HG03064 (cell line): Measurements from ENCODE around the gene ALOX5.
"Not testable (repeated sequence)": the region's sequence is repeated elsewhere in the genome, so short reads cannot be mapped to it uniquely, and the experiment has no call there.

Experiments
- ATAC-seq: cut with Tn5 transposase; IDR thresholded peaks from one replicate; pipeline ENCODE4 v1.9.1; 2021; ENCODE audit warnings: low read depth; ENCODE audit not compliant: unreplicated experiment

The ALOX5 gene

DNA sequence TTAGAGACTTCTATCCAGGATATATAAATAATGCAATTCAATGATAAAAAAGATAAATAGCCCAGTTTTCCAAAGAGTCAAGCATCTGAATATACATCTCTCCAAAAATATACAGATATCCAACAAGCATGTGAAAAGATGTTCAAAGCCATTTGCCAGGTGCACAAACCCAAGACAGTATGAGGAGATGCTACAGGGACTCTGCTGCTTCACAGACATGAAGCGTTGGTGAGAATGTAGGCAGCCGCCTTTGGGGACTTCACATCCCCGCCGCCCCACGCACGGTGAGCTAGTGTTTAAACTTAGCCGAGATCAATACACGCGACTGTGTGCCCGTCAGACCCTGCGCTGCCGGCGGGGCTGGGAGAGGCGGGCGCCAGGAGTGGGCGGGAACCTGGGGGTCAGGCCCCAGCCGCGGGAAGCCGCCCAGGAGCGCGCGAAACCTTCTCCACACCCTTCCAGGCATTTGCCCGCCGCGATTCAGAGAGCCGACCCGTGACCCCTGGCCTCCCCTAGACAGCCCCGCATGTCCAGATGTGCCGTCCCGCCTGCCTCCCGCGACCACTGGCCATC, 927 bp upstream of the ALOX5 start:
- ATAC-seq, result peak; percentile 39

DNA sequence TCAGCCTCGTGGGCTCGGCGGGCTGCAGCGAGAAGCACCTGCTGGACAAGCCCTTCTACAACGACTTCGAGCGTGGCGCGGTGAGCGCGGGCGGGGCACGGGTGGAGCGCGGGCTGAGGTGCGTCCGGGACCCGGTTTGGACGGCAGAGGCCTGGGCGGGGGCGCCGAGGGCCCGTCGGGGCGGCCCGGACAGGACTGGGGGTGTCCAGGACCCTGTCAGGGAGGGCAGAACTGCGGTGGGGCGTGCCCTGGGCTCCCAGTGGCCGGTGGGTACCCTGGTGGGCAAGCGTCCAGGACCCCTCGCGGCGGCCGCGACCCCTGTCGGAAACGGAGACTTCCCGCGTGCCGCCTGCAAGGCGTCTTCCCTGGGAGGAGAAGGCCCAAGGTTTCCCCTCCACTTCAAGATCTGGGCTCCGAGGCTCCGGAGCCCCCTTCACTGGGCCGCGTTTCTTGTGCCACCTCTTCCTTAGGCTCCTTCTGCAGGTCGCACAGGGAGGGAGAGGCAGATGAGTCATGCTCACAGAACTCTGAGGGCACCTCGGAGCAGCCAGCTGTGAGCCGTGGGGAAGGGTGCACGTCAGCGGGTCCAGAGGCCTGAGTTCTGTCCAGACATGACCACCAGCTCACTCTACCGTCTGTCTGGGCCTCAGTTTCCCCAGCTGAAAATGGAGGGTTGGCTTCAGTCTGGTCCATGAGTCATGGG, 485 bp downstream of the ALOX5 start:
- ATAC-seq, result peak; percentile 20

DNA sequence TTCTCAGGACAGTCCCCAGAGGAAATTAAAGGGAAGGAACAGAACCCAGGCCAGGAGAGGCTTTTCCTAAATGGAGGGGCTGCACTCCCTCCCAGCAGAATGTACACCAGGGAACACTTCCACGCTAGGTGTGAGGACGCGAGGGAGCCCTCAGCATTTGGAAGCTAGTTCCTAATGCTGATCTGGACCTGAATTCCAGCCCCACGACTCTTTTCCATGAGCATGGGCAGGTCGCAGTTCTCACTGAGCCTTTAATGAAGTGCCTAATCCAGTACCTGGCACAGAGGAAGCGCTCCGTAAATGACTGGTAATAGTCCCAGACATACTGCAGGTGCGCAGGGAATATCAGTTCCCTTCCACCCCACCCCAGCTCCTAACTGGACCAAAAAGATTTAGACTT, 1.1 kb downstream of the ALOX5 start:
- no peak for ATAC-seq

DNA sequence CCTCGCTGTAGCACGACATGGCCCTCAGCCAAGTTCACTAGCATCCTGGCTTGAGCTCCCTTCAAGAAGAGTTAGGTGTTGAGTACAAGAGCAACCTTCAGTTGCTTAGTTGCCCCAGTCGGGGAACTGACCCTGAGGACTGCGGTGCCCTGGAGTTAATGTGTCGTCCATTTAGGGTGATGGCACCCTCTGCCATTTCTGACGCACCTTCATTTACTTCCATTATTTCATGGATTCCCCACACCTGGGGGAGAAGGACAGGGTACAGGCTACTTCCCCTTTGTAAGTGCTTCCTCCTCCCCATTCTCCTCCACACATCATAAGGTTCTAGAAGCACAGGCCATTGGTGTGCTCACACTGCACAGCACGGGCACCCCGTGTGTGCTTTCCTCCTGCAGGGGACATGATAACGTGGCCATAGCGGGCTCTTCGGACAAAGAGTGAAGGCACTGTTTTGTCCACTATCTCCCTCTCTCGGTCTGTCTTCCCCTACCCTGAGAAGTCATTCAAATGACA, 1.8 kb downstream of the ALOX5 start:
- ATAC-seq, result no peak

DNA sequence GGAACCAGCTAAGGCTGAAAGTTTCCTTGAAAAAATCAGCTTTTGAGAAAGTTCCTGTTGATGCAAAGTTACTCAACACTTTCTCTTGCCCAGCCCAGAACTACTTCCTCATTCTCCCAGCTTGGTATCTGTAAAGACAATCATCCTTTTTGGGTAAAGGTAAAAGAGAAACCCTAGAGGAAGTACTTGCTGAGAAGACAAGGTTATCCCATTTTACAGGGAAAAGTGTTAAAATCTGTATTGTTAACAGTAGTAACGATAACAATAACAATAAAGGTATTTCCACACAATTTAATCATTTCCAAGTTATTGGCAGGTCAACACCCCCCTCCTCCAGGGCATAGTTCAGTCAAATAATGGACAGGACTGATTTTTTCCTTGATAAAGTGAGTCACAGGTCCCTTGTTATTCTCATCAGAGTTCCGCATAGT, 2.4 kb downstream of the ALOX5 start:
- ATAC-seq, result no peak

DNA sequence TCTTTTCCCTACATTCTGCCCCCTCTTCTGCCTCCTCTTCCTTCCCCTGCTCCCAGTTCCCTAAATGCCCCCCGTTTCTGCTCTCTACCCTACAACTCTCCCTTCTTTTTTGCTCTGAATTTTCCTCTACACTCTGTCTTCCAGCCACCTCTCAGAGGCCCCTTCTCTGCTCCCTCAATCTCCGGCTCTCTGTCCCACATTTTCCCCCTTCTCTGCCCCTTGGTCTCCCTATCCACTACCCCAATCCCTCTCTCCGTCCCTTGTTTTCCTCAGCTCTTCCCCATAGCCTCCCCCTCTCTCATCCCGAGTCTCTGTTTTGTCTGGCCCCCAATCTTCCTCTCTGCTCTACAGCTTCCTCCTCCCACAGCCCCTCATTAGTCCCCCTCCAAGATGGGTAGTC, 3.3 kb downstream of the ALOX5 start:
- no peak for ATAC-seq

DNA sequence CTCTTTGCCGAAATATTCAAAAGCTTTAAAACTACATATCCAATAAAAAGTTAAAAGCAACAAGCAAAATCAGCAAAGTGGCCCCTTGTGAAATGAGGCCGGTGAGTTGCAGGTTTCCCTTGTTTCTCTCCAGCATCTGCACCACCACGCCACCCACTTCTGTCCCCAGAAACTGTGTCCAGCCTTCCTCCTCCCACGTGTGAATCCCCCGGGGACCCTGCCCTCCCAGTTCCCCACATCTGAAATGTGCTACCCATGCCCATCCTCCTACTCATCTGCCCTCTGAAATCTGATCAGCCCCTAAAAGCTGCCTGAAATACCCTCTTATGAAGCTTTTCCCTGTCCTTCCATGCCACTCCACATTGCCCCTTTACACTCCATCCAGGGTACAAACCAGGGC, 3.8 kb downstream of the ALOX5 start:
- ATAC-seq, result no peak

DNA sequence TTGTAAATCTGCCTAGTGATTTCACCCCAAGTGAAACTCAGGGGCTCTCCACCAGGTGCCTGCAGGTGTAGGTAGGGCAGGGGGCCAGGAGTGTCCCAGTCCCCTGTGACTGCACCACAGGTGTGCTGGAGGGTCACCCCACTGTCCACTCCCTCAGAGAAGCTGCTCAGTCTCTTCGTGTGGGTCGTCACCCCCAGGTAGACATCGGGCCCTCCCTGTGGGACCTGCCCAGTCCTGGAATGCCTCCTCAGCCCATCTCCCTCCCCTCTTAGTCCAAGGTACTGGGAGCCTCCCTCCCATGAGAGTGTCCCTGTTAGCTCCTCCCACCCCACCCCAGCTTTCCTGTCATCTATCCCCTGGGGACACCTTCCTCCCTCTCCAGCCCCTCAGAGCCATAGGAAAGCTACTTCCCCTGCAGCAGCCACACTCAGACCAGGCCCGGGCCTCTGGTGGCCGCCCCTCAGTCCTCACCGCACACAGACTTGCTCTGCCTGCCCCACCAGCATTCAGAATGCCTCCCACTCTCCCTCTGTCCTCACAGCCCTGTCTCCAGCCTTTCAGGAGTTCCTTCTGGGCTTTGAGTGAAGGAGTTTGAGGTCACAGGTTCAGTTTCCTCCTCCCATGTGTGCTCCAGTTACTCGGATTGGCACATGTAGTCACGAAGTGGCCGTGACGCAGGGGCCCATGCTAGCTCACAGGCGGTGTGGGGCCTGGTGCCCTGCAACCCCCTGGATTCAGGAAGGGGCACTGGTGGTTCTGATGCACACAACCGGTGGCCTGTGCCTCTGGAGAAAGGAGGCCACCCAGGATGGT, 5.1 kb downstream of the ALOX5 start:
- no peak for ATAC-seq

DNA sequence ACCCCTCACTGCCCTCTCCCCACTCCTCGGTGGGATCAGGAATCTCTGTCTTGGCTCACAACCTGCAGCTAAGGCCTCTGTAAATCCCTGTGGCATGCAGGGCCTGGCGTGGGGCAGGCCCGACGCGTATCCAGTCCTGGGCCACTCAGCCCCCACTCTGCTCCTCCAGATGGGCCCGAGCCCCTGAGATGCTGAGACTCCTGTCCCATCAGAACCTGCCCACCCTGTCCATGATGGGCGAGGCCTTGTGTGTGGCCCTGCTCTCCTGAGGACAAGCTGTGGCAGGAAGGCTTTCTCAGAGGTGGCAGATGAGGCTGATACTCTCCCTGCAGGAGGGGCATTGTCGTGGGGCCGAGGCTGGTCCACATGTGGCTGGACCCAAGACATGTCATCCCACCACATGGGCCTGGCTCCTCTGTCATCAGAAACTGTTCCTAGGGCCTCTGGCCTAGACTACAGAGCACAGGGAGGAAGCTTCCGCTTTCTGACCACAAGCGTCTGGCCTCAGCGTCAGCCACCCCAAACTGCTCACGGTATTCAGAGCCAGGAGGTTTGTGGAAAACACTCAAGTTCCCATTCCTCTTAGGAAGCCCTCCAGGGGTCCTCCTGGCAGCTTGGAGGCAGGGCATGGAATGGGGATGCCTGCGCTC, 6.0 kb downstream of the ALOX5 start:
- ATAC-seq, result no peak

DNA sequence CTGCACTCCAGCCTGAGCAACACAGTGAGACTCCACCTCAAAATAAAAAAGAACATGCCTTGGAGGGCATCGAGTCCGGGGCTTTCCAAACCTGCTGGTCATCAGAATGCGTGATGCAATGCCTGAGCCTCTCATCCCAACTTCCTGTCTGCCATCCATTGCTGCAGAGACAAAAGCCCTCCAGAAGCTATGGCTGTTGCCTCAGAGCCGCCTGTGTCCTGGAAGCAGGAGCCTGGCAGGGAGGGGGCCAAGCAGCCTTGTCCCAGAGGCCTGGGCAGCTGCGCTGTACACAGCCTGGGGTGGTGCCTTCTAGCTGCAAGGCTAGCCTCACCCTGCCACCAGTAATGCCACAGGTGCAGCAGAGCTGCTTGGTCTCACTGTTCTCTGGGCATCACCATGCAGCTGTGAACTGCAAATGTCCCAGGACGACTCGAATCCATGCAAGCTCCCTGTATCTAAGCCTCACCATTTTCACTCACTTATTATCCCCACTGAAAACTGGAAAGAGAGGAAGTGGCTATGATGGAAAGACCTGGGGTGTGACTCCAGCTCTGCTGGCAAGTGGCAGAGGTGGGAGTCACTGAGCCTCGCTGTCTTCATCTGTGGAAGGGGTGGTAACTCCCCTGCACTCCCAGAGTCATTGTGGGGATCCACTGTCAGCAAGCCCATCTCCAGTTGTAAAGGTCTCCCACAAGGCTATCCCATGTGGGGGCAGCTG, 7.0 kb downstream of the ALOX5 start:
- no peak for ATAC-seq

DNA sequence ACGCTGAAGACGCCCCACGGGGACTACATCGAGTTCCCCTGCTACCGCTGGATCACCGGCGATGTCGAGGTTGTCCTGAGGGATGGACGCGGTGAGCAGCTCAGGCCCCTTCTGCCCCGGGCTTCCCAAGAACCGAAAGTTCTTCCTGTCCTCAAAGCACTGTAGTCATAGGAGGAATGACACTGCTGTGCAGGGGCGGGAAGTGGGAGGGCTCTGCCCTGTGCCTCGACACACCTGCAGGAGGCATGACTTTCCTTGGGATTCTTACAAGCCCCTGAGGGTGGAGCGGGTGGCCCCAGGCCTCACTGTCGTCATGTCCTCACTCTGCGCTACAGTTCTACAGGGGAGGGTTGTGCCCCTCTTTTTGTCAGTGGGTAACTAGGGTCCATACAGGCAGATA, 8.6 kb downstream of the ALOX5 start:
- no peak for ATAC-seq

DNA sequence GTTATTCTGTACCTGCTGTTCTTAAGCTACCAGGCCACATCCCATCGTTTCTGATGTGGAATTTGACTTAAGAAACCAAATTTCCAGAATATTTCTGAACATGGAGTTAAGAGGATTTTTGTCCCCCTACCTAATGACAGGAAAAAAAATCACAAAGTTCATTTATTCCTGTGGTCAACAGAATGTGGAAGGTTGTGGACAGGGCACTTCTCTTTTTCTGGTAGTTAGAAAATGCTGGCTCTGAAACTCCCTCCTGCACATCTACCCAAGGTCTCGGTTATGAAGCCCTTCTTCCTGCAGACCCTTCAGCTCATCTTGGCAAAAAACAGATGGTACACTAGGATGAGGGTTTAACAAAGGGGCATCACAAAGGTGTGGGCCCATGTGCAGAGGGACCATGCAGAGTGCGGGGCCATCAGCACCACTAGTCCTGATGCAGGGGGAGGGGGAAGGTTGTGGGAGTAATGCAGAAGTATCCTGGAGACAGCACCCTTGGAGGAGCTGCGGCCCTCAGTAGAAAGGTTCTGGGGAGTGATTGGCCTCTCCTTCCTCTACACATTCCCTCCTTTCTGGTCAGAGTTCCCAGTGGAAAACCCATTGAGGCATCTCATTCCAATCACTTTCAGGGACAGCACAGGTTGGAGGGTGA, 9.8 kb downstream of the ALOX5 start:
- ATAC-seq, result no peak

DNA sequence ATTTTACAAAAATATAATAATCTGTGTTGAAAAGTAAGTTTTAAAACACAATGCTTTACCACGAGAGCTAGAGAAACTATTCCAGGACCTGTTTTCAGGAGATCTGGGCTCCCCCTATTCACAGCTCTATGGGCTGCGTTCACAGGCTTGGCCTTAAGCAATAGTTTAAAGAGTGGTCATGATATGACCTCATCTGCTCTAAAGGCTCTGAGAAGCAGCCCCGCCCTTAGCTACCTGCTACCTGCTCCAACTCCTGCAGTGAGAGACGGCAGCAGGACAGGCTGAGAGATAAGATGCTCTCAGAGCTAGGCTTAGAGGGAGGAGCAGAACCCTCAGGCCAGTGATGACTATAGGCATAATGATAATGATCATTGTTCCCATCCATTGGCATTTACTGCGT, 12.6 kb downstream of the ALOX5 start:
- ATAC-seq, result no peak

DNA sequence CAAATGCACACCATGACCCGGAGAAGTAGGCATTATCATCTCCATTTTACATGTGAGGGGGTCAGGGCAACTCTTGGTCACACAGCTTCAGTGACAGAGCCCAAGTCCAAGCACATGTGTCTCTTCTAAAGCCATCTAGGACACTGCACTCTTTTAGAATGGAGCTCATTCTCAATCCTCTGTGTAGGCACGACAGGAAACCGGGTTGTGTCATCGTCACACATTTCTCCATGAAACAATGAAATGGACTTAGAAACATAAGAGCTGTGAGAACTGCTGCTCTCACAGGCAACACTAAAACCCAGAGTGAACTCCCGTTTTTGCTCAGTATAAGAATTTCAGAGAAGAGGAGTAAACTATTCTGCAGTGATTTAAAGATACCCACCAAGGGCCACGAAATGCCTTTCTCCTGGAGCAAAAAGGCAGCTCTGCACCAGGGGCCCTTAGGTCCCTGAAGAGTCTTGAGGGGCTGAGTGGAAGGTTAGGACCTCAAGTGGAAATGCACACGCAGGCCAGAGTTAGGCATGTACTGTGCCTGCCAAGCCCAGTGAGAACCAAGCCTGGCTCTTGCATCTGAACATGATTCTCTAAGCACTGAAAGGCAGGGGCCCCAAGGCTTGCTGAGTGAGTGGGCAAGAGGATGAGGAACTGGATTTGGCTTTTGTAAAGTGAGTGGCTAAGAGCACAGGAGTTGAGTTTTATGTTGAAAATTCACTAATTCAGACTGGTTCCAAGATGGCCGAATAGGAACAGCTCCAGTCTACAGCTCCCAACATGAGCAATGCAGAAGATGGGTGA, 13.3 kb downstream of the ALOX5 start:
- ATAC-seq, result no peak

DNA sequence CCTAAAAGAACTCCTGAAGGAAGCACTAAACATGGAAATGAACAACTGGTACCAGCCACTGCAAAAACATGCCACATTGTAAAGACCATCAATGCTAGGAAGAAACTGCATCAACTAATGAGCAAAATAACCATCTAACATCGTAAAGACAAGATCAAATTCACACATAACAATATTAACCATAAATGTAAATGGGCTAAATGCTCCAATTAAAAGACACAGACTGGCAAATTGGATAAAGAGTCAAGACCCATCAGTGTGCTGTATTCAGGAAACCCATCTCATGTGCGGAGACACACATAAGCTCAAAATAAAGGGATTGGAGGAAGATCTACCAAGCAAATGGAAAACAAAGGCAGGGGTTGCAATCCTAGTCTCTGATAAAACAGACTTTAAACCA, 15.7 kb downstream of the ALOX5 start:
- not testable (repeated sequence) for ATAC-seq

DNA sequence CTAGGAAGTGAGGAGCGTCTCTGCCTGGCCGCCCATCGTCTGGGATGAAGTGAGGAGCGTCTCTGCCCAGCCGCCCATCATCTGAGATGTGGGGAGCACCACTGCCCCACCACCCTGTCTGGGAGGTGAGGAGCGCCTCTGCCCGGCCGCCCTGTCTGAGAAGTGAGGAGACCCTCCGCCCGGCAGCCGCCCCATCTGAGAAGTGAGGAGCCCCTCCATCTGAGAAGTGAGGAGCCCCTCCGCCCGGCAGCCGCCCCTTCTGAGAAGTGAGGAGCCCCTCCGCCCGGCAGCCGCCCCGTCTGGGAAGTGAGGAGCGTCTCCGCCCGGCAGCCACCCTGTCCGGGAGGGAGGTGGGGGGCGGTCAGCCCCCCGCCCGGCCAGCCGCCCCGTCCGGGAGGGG, 17.6 kb downstream of the ALOX5 start:
- not testable (repeated sequence) for ATAC-seq

DNA sequence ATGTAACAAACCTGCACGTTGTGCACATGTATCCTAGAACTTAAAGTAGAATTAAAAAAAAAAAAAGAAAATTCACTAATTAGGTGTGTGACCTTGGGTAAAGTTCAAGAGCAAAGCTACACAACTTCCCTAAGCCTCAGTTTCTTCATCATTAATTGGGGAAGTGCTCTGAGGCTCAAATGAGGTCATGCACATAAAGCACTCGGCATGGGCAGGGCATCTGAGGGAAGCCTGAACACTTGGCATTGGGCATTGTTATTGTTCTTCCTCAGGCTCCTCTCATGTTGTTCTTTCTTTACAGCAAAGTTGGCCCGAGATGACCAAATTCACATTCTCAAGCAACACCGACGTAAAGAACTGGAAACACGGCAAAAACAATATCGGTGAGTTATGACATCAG, 21.5 kb downstream of the ALOX5 start:
- ATAC-seq, result no peak

DNA sequence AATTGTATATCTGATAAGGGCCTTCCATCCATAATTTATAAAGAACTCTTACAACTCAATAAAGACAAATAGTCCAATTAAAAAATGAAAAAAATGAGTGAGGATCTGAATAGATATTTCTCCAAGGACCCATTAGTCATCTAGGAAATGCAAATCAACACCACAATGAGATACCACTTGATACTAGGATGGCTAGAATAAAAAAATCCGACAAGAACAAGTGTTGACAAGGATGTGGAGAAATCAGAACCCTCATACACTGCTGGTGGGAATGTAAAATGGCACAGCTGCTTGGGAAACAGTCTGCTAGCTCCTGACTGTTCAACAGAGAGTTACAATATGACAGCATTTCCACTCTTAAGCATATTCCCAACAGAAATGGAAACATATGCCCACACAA, 24.6 kb downstream of the ALOX5 start:
- no peak for ATAC-seq

DNA sequence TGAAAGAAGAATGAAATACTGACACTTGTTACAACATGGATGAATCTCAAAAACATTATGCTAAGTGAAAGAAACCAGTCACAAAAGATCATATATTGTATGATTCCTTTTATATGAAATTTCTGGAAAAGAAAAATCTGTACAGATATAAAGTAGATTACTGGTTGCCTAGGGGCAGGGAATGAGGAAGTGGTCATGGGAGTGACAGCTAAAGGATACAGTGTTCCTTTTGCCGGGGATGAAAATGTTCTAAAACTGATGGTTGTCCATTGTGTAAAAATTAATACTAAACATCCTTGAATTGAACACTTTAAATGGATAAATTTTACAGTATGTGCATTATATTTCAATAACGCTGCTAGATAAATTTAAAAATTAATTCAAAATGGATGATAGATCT, 25.1 kb downstream of the ALOX5 start:
- no peak for ATAC-seq
